CD1c-positive myeloid dendritic cell (primary cell): ENCODE measurements around the gene ACACA.

Source experiments
- DNase-seq: peaks from one replicate; pipeline ENCODE4 v3.0.0-alpha.2; 2016; ENCODE audit errors: extremely low spot score

ACACA gene

GRCh38 chr17:37292429-37293139 is 114.1 kb downstream of the ACACA start:
- DNase-seq, result peak; percentile 59

- no peak for DNase-seq
These were observed 115.3 kb downstream of the ACACA start for GRCh38 chr17:37291351-37291750.

GRCh38 chr17:37286430-37286829 is 120.2 kb downstream of the ACACA start:
- DNase-seq, result no peak

GRCh38 chr17:37284191-37284590 is 122.4 kb downstream of the ACACA start:
- DNase-seq, result no peak

- DNase-seq, result no peak
These were observed 123.1 kb downstream of the ACACA start for GRCh38 chr17:37283414-37283961.

- DNase-seq, result no peak
These were observed 125.8 kb downstream of the ACACA start for GRCh38 chr17:37280841-37281240.

GRCh38 chr17:37278247-37278894 is 128.3 kb downstream of the ACACA start:
- no peak for DNase-seq

GRCh38 chr17:37276475-37276874 is 130.2 kb downstream of the ACACA start:
- no peak for DNase-seq

- no peak for DNase-seq
These were observed 132.2 kb downstream of the ACACA start for GRCh38 chr17:37274461-37274860.

- DNase-seq, result peak; percentile 5
These were observed 133.1 kb downstream of the ACACA start for GRCh38 chr17:37273409-37274051.

GRCh38 chr17:37265446-37266173 is 141.0 kb downstream of the ACACA start:
- DNase-seq, result no peak

- no peak for DNase-seq
These were observed 145.3 kb downstream of the ACACA start for GRCh38 chr17:37261286-37261685.

- DNase-seq, result no peak
These were observed 147.5 kb downstream of the ACACA start for GRCh38 chr17:37259030-37259735.

- no peak for DNase-seq
These were observed 150.0 kb downstream of the ACACA start for GRCh38 chr17:37256627-37257026.

GRCh38 chr17:37255432-37255831 is 151.2 kb downstream of the ACACA start:
- DNase-seq, result no peak

- no peak for DNase-seq
These were observed 158.8 kb downstream of the ACACA start for GRCh38 chr17:37247825-37248224.

- no peak for DNase-seq
These were observed 160.6 kb downstream of the ACACA start for GRCh38 chr17:37246085-37246484.

GRCh38 chr17:37240381-37240780 is 166.3 kb downstream of the ACACA start:
- DNase-seq, result no peak

GRCh38 chr17:37239690-37240334 is 166.8 kb downstream of the ACACA start:
- peak; percentile 7 for DNase-seq

- no peak for DNase-seq
These were observed 172.5 kb downstream of the ACACA start for GRCh38 chr17:37234106-37234505.

GRCh38 chr17:37233036-37233435 is 173.6 kb downstream of the ACACA start:
- DNase-seq, result no peak
